ENCODE data around the gene MRPS2.

DNA sequence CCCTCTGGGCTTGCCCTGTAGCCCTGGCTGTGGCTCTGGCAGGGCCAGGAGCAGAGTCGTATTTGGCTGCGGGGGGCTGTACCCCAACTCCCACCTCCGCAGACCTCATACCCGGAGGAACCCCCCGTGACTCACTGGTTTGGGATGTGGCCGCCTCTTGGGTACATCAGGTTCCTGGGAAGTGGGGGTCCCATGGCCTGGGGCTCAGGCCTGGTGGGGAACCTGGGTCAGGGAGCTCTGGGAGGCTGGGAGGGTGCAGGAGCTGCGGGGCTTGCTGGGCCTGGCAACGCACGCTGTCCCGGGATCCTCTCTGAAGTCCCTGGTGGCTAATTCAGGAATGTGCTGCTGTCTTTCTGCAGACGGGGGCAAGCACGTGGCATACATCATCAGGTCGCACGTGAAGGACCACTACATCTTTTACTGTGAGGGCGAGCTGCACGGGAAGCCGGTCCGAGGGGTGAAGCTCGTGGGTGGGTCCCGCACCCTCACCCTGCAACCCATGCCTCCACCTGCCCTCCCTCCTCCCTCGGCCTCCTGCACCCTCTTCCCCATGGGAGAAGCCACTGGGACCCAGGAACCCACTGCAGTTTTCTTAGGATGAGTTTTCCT, 23.1 kb downstream of the MRPS2 start:
- TF ChIP-seq, protein P1, sequence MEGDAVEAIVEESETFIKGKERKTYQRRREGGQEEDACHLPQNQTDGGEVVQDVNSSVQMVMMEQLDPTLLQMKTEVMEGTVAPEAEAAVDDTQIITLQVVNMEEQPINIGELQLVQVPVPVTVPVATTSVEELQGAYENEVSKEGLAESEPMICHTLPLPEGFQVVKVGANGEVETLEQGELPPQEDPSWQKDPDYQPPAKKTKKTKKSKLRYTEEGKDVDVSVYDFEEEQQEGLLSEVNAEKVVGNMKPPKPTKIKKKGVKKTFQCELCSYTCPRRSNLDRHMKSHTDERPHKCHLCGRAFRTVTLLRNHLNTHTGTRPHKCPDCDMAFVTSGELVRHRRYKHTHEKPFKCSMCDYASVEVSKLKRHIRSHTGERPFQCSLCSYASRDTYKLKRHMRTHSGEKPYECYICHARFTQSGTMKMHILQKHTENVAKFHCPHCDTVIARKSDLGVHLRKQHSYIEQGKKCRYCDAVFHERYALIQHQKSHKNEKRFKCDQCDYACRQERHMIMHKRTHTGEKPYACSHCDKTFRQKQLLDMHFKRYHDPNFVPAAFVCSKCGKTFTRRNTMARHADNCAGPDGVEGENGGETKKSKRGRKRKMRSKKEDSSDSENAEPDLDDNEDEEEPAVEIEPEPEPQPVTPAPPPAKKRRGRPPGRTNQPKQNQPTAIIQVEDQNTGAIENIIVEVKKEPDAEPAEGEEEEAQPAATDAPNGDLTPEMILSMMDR (IDR thresholded peaks at IDR 0.05) = no peak
- TF ChIP-seq POLR2A (IDR thresholded peaks at IDR 0.05) = no peak
